Measurements from ENCODE around the gene HSP90B1.

GRCh38 chr12:103936679-103937078 is 6.5 kb downstream of the HSP90B1 start:
- TF ChIP-seq REST (IDR thresholded peaks at IDR 0.05; ENCODE audit: insufficient read depth in 1 of 2, low read depth in 2 of 2, low read length in 2 of 2): no peak
- TF ChIP-seq POLR2AphosphoS5 (IDR thresholded peaks at IDR 0.05; ENCODE audit: low read depth, low read length): no peak
- TF ChIP-seq TAF1 (IDR thresholded peaks at IDR 0.05; ENCODE audit: borderline replicate concordance, insufficient read depth, low read length): no peak
